Mucosa of gallbladder (tissue), 1 donor: Measurements from ENCODE around the gene MN1. TPM values are rescaled to one million over a fixed set of nuclear protein-coding genes. Genes with fewer than 3 reads are reported as not detected.
A peak's percentile ranks its signal among the peaks of the same experiment; 100 is the strongest.

Experiments
- DNase-seq: peaks from one replicate; pipeline ENCODE4 v3.0.0-alpha.2; 2020; ENCODE audit warnings: low spot score
- total RNA-seq: library from RNA; stranded (reverse); gene quantifications from one replicate; pipeline ENCODE4 v1.2.1, GENCODE V29; 2021
- donor health status: DM: no; HTN: no; CAD: no.

The MN1 gene
- 17.7 TPM for total RNA-seq

DNA sequence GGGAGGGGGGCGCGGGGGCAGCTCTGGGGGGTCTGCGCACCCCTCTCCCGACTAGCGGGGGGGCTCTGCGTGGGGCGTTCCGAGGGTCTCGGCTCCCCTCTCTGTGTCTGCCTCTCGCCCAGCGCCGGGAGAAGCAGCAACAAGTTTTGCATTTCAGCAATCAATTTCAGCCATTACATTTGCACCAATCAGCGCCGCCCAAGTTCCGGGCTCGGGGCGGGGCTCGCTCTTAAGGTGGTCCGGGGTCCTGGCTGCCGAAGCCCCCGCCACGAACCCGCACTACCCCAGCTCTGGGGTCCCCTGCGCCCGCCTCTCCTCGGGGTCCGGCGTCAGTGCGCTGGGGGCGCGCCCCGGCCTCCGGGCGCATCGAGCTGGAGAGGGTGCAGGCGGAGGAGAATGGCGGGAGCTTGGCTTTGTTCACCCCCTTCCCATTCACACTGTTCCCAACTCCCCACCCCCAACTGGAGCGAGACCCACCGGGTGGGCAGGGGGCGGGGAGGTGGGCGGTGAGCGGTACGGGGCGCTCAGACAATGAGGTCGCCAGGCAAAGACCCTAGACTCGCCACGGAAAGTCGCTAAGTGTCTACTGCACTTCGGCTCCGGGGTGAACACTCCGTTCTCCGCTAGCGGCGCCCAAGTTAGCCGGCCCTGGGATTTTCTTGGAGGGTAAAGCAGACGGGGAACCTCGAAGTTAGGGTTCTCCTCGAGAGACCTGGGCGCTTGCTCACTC is at the start of gene MN1:
TSS of gene MN1 (minus strand) at position 141 of the 730 bp plus-strand sequence. CDS start 1,213 bp downstream, outside the sequence.
- peak; percentile 56 for DNase-seq

DNA sequence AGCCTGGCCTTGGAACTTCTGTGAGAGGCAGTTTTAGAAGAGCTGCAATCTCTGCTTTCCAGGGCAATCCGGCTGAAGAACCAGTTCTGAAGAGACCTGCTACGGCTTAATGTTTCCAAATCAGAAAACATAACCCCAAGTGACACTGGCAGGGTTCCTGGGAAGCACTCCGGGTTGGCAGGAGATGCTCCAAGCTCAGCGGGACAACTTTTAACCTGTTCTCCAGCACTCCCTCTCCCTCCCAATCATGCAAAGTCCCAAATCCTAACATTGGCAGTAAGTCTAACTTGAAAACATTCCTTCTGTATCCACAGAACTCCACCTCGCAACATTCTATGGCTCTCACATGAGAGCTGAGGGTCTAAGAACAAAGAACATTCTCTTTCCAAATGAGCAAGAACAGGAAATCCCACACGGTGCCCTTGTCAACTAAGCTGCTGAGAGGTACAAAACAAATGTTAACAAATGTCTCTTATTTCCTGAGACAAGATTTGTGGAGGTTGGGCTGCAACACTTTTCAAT is 48.5 kb upstream of the MN1 start:
- DNase-seq = no peak

DNA sequence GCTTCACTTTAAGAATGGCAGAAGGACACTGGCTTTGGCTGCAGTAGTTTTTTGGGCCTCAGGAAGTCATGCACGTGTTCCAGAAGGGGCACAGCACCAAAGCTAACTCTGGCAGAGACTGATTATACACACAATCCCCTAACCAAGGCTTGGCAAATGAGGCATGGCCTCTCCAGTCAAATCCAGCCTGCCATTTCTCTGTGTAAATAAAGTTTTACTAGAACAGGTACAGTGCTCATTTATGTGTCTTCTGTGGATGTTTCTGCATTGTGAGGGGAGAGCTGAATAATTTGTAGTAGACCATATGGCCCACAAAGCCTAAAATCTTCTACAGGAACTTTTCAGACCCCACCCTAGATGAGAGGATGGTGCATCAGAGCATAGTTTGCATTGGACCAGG is 46.4 kb upstream of the MN1 start:
- DNase-seq = no peak

DNA sequence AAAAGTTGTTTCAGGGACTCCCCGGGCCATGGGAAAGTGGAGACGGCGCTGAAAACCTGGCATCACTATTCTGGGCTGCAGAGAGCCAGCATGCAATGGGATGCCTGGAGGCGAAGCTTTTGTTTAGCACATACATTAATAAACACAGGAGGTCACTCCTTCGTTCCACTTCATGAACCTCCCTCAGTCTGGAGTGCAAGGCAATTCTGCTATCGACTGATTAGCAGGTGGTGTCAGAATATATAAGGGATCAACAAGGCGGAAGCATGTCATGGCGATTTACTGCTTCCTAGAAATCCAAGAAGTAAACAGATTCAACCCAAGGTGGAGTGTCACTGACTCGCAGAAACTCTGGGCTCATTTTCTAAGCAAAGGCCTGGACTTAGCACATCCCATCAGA is 45.4 kb upstream of the MN1 start:
- no peak for DNase-seq

DNA sequence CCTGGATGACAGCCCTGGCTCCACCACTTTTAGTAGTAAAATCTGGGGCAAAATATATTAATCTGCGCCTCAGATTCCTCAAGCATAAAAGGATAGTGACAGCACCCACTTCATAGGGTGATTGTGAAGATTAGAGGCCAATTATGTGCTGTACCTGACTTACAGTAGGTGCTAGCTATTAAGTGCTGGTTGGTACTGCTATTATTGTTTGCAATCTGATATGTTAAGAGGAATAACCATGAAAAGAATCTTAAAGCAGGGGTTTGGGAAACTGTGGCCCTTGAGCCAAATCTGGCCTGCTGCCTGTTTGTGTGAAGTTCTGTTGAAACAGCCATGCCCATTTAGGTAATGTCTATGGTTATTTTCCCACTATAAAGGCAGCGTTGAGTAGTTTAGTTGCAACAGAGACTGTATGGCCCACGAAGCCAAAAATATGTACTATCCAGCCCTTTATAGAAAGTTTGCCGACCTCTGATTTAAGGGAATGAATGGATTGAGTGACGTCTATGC is 44.7 kb upstream of the MN1 start:
- no peak for DNase-seq

DNA sequence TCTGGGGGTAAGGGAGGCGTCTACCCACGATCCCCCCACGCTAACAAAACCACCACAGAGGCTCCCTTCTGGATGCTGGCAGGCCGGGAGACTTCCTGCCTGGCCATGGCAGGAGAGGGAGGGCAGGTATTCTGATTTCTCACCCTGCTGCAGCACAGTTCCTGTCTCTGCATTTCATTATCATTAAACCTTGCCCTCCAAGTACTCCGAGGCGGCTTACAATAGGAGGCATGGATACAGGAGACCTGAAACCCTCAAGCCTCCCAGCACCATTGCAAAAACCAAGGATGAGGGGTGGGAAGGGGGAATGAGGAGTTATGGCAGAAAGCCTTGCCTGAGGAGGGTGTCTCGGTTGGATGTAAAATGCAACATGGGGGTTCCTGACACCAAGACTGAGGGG is 44.1 kb upstream of the MN1 start:
- no peak for DNase-seq

DNA sequence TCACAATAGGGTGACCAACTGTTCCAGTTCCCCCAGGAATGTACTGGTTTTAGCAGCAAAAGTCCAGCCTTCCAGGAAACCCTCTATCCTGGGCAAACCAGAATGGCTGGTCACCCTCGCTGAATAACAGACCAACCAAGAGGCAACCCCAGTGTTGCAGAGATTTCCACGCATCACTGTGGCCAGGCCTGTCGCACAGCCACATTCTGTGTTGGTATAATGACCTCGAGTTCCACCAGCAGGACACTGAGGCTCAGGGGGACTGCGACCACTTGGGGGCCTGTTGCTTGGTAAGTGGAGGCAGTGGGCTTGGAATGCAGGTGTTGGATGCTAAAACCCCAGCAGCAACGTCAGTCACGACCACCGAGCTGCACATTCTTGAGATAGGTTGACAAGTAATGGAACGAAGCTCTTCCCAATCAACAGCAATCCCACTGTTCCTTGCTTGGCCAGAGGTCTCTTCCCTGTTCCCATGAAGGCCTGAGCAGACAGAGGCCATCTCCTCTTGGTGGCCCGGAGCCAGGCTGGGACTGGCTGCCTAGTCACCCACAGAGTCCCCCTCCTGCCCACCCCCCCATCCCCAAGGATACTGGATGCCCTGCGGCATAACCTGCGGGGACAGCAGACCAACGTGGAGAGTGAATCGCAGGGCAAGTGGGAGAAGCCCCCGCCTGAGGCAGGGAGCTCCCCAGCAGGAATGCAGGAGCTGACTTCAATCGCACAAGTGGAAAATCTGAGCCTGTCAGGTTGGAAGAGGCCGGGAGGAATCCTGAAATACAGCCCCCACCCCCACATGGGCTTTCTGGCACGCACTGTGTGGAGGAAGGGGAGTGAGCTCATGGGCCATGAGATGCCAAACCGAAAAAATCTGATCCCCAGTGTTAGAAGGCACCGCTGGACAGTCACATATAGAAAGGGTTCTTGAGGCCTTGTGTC is 43.4 kb upstream of the MN1 start:
- no peak for DNase-seq

DNA sequence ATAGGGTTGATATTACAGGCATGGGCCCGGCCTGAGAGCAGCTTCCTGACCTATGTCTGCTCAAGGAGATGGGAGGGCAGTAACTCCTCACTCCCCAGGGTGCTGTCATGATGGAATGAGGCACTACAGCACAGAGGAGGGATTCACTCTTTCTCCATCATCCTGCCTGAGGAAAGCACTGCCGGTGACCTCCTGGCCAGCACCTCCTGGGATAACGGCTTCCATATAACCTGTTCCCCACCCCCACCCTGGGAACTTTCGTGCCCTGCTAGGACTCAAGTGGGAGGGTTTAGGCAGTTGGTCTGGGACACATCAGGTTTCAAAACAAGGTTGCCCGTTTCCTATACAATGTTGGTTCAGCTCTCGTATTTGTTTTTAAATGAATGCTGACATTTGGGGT is 42.7 kb upstream of the MN1 start:
- no peak for DNase-seq

DNA sequence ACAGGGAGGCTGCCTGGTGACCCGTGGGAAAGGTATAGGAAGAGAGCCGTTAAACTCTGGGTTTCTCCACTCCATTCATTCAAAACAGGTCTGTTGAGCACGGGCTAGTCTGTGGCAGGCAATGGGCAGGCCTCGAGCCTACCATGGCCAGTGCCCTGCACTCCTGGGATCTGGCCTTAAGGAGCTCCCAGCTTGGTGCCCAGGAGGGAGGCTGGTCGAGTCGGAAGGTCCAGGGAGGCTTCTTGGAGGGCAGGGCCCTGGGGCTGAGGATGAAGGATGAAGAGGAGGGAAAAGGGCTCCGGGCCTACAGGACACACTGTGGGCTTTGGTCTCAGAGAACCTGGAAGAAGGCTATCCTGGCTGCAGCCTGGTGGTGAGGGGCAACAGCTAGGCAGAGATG is 41.9 kb upstream of the MN1 start:
- DNase-seq = no peak

DNA sequence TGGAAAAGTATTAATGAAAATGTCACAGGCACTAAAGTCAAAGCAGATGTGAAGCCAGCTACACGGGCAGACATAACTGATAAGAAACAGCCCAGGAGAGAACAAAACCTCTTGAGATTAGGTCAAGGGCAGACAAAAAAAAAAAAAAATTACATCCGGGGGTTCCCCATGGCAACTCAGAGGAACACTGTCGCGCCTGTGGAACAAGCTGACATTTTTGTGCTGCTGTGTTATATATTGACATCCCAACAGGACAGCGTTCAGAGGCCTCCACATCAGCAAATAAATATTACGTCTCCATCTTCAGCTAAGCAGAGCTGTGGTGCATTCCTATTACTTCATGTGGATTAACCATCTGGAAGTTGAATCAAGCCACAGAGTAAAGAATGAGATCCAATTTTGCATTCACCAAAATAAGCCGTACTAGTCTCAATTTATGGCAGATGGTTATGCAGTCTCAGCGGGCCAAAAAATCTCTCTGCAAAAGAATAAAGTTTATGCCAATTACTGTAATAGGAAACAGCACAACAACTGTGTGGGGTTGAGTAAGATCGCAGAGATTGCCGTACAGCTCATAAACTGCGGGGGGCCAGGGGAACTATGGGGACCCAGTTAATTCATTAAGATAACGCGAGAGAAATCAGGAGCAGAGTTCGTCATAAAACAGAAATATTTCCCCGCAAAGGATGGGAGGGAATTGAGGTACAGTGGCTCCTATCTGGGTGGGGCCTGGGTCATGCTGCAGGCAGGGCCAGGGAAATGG is 41.3 kb upstream of the MN1 start:
- DNase-seq = no peak

DNA sequence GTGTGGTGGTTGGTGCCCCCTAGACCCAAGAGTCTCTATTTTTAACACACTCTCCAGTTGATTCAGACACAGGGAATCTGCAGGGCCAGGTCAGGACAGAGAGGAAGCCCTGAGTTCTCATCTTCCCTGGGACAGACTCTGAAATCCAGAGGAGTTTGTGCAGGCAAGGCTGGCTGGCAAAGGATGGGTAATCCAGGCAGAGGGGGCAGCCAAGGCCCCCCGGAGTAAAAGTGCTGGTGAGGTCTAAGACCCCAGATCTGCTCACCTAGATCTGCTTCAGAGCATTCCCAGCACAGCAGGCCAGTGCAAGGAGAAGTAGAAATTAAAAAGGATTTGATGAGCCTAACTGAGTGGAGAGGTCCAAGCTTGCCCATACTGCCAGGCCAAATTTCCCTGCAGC is 40.6 kb upstream of the MN1 start:
- no peak for DNase-seq

DNA sequence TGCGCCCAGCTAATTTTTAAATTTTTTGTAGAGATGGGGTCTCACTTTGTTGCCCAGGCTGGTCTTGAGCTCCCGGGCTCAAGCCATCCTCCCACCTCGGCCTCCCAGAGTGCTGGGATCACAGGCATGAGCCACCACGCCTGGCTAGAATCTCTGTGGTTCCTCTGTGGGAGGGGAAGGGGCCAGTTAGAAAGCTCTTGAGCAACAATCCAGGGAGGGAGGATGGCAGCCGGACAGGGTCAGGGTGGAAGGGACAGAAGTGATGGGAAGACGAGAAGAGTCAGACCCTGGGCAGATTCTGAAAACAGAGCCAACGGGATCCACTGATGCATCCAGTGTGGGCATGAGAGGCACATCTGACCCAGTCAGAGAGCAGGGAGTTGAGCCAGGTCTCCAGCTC is 38.9 kb upstream of the MN1 start:
- no peak for DNase-seq

DNA sequence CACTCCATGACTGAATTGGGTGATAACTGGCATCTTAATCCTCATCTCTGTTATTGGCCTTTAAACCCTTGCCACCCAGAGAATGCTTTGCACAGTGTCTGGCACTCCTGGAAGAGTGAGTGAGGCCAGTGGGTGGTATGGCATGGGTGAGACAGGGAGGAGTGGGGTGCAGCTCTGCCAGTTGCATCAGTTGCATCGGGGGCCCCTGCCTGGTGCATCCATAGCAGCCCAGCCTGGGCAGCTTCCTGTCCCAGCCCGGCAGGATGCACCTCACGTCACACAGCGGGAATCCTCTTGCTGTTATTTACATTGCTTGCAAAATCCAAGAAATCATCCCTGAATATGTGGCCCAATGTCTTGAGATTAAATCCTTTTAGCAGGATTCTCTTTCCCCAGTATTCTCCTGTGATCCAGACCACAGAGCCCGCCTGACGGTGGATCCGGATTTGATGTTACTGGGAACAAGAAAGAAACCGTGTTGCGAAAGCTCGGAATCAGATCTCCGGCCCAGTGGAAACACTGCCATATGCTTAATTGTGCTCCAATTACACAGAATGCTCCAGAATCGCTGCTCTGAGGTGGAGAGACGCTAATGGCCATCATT is 37.6 kb upstream of the MN1 start:
- no peak for DNase-seq

DNA sequence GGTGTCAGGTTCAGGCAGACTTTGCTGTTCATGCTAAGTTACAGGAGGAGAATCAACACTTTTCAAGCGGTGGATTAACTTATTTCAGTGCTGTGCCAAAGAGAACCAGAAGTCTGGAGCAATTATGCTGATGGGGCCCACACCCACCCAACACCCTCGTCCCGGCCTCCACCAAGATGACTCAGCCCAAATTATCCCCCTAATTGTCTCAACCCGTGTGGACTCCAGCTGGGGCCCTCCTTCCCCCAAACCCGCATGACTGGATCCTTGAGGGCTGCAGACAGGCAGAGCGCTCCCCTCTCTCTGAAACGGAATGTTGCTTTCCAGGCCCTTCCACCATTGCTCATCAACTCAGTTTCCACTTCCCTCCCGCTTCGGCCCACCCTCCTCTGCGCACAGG is 34.6 kb upstream of the MN1 start:
- no peak for DNase-seq

DNA sequence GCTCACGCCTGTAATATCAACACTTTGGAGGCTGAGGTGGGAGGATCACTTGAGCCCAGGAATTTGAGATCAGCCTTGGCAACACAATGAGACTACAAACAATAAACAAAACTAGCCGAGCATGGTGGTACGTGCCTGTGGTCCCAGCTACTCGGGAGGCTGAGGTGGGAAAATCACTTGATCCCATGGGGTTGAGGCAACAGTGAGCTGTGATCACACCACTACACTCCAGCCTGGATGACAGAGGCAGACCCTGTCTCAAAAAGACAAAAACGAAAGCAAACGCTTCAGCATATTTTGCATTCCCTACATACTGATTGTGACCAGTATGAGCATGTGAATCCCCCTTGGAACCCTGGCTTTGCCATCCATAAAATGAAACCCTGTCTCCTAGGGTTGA is 33.9 kb upstream of the MN1 start:
- no peak for DNase-seq

DNA sequence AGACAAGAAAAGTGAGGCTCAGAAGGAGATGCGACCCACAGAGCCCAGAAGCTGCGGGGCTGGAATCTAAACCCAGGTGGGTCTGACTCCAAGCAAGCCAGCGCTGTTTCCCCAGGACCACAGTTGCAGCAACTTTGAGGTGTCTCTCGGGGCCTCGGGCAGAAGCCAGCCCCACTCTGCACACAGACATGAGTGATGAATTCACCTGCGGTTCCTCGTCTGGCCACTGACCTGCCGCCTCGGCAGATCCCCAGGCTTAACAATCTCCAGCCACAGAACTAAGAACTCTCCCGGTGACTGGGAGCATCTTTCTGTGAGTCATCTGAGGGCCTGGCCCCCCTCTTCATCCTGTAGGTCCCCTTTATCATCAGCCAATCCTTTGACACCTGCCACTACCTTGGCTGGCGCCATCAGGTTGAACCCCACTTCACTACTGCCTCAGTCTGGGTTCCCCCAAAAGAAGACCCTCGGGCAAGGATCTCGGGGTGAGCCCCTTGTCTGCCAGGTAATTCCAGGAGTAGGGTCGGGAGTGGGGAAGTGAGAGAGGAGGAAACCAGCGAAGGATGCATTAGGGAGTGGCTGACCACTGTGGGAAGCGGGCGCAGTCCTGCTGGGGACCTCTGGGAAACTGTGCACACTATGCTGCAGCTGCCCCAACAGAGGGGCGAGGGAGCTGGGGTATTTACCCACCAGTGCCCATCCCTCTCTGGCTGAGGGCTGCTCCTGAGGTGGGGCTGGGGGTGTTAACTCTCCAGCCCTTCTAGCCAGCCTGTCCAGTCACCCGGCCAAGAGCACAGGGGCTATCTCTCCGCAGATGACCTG is 33.0 kb upstream of the MN1 start:
- no peak for DNase-seq

DNA sequence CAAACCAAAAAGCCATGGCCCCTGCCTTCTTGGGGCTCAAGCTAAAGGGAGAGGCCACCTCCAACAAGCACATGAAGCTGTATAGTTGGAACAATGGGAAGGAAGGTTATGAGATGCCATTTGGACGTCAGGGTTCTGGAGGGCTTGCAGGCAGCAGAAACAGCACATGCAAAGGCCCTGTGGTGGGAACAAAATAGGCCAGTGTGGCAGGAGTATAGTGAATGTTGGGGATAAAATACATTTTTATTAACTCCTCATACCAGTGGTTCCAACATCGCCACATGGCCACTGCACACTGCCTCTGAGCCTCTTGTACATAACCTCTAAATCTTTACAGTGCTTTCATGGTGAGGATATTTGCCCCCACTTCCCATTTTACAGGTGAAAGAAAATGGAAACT is 32.2 kb upstream of the MN1 start:
- DNase-seq = no peak

DNA sequence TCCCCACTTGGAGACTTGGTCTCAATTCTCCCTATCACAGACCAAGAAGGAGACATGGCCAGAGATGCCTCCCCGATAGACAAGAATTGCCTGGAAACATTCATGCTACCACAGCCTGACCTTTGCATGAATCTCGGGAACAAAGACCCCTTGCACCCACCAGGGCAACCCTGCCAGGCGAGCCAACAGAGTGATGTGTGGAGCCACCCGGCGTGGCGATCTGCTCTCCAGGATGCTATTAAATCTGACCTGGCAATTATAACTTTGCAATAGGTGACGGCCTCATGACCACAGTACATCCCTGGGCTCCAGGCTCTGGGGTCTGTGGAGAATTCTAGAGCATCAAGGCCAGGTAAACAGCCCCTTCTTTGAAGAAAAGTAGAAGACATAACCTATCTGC is 31.1 kb upstream of the MN1 start:
- DNase-seq = no peak

DNA sequence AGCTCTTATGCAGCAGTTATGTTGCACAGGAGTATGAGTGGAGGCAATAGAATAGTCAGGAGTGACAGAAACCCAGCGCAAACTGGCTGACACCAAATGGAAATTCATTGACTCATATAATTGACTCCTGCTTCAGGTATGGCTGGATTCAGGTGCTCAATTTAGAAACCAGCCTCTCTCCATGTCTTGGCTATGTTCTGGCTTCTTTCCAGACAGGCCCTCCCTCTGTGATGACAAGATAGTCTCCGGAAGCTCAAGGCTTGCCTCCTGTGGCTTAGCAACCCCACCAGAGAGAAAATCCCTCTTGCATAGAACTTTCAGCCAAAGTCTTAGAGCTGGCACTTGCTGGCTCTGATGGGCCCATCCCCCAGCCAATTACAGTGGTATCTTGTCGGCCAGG is 28.1 kb upstream of the MN1 start:
- DNase-seq = no peak
